Upper lobe of left lung (tissue), 6 donors: Measurements from ENCODE around the gene GALNT14. TPM values are rescaled to one million over a fixed set of nuclear protein-coding genes. Genes with fewer than 3 reads are reported as not detected.

ENCODE experiments used
- ATAC-seq, 2 donors: fragments of 200-7000 bp; cut with Tn5 transposase; one replicate each; pipeline ENCODE4 v1.9.1; 2022; ENCODE audit warnings: mild to moderate bottlenecking in 2 of 2, moderate library complexity in 2 of 2; ENCODE audit not compliant: low FRiP score in 2 of 2
- DNase-seq, 2 donors: peaks; one replicate each; pipeline ENCODE4 v3.0.0-alpha.2; 2019 to 2020
- H3K27ac ChIP-seq, 4 donors: fragments of 200-600 bp; sonication (generic); one replicate each; pipeline ENCODE4 v1.5.1; 2016 to 2019
- H3K27me3 ChIP-seq, 4 donors: fragments of 200-600 bp; sonication (generic); one replicate each; pipeline ENCODE4 v1.5.1; 2017 to 2019
- H3K36me3 ChIP-seq, 4 donors: fragments of 200-600 bp; sonication (generic); one replicate each; pipeline ENCODE4 v1.5.1; 2016 to 2019
- H3K4me1 ChIP-seq, 4 donors: fragments of 200-600 bp; sonication (generic); one replicate each; pipeline ENCODE4 v1.5.1; 2018 to 2019
- H3K4me3 ChIP-seq, 4 donors: fragments of 200-600 bp; sonication (generic); one replicate each; pipeline ENCODE4 v1.5.1; 2017 to 2019; ENCODE audit warnings: mild to moderate bottlenecking in 2 of 4, moderate library complexity in 1 of 4
- H3K9me3 ChIP-seq, 4 donors: fragments of 200-600 bp; sonication (generic); one replicate each; pipeline ENCODE4 v1.5.1; 2018 to 2019
- EP300 ChIP-seq, 4 donors: sonication (generic); formaldehyde crosslinking; IDR thresholded peaks; one replicate each; pipeline ENCODE4 v1.5.1; 2017; ENCODE audit warnings: antibody characterized with exemption in 4 of 4, control low read depth in 2 of 4
- POLR2A ChIP-seq, 4 donors: fragments of 450-650 bp; IDR thresholded peaks; one replicate each; pipeline ENCODE4 v1.5.1; 2016 to 2017; ENCODE audit warnings: antibody characterized with exemption in 4 of 4, mild to moderate bottlenecking in 2 of 4
- POLR2AphosphoS5 ChIP-seq, 2 donors: sonication (generic); formaldehyde crosslinking; IDR thresholded peaks; one replicate each; pipeline ENCODE4 v1.5.1; 2017; ENCODE audit warnings: antibody characterized with exemption in 2 of 2
- WGBS, 2 donors: methylation state at CpG; one replicate each; pipeline ENCODE4 v1.1.5; 2017 to 2018; 5-methylcytosine and 5-hydroxymethylcytosine counted together
- total RNA-seq, 6 donors: library from RNA; depleted of rRNA in 4 of 6; stranded (reverse); fragments of >200 nt in 4 of 6; gene quantifications; one replicate each; pipeline versions ENCODE4 v1.1.0 to v1.2.1, GENCODE V29; 2016 to 2021
- TF ChIP-seq, protein P1 (sequence below), 6 experiments: fragments of 450-650 bp in 4 of 6; fragments of 200-600 bp in 2 of 6; sonication (generic) in 2 of 6; IDR thresholded peaks; one replicate each; pipeline ENCODE4 v1.5.1; 2016 to 2019; ENCODE audit warnings: antibody characterized with exemption in 6 of 6
- donor health status: DM: no; HTN: no; CAD: no; lungs with moderate emphysema.
- donor health status: DM: no; HTN: yes; CAD: no; lungs with severe emphysema.

The GALNT14 gene
- total RNA-seq, 6 donors from 2014 or later, result 0.98 to 2.6 (median 1.4) TPM; not detected in 1

DNA sequence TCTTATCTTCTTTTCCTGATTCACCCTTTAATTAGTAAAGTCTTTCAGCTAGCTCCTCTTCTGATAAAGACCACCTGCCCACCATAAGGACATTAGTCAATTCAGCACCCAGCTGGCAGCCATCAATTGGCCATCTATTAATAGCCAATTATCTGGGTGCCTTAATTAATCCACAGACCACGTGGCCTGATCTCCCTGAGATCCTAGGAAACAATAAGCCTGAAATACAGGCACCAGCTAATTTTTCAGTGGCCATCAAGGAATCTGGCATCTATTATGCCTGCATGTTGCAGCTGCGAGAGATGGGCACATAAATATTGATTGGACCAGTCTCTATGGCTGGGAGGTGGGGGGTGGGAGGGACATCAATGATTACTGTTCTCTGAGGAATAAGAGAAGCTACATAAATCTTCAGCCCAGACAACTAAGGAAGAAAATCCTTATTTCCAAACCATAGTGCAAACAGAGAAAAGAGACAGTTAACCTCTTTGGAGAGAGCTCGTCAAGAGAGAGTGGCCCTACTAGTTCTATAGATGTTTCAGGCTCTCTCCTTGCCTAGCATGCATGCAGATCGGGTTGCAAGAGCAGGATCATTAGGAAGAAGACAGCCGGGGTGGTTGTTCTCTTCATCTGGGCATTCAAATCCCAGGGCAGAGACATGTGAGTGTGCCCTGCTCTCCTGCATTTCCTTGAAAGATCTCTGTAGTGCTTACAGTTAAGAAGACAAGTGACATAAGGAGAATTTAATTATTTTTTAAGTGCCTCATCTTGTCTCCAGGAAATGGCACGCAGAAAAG is 8.7 kb downstream of the GALNT14 start:
- TF ChIP-seq POLR2AphosphoS5 (IDR thresholded peaks at IDR 0.05) (no peak), POLR2A (IDR thresholded peaks at IDR 0.05) (no peak), EP300 (IDR thresholded peaks at IDR 0.05) (no peak)
- TF ChIP-seq, protein P1, sequence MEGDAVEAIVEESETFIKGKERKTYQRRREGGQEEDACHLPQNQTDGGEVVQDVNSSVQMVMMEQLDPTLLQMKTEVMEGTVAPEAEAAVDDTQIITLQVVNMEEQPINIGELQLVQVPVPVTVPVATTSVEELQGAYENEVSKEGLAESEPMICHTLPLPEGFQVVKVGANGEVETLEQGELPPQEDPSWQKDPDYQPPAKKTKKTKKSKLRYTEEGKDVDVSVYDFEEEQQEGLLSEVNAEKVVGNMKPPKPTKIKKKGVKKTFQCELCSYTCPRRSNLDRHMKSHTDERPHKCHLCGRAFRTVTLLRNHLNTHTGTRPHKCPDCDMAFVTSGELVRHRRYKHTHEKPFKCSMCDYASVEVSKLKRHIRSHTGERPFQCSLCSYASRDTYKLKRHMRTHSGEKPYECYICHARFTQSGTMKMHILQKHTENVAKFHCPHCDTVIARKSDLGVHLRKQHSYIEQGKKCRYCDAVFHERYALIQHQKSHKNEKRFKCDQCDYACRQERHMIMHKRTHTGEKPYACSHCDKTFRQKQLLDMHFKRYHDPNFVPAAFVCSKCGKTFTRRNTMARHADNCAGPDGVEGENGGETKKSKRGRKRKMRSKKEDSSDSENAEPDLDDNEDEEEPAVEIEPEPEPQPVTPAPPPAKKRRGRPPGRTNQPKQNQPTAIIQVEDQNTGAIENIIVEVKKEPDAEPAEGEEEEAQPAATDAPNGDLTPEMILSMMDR (IDR thresholded peaks at IDR 0.05), result no peak
- Histone ChIP-seq H3K27ac (no peak overlapping the region), H3K36me3 (no peaks in the 10 kb centered on the region), H3K27me3 (no peaks in the 10 kb centered on the region), H3K4me1 (no peaks in the 10 kb centered on the region), H3K9me3 (no peaks in the 10 kb centered on the region), H3K4me3 (no peak overlapping the region)
- ATAC-seq, result no peak
- 65 to 83% methylated on average over 6 of the region's 6 CpGs for WGBS, 2 donors
- DNase-seq, result no peak

DNA sequence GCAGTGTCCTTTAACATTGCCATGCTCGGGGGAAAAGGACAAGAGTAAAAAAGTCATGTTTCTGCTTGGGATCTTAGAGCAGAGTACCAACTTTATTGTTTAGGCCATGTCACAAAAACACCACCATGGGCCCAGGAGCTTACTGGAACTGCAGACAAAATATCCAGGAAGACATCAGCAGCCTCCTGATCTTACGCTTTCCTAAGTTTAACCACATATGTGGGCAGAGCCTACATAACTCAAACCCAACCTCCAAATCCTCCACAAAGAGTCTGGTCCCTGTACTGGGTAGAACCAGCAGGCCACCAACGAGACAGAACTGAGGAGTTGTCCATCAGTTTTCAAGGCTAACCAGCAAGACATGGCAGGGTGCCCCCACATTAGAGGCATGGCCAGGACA is 10.3 kb downstream of the GALNT14 start:
- Histone ChIP-seq H3K9me3 (no peaks in the 10 kb centered on the region), H3K4me1 (no peaks in the 10 kb centered on the region), H3K36me3 (no peaks in the 10 kb centered on the region), H3K27me3 (no peaks in the 10 kb centered on the region), H3K27ac (no peak overlapping the region), H3K4me3 (no peak overlapping the region)
- TF ChIP-seq EP300 (IDR thresholded peaks at IDR 0.05) (no peak), POLR2A (IDR thresholded peaks at IDR 0.05) (no peak), POLR2AphosphoS5 (IDR thresholded peaks at IDR 0.05) (no peak)
- TF ChIP-seq, protein P1 (IDR thresholded peaks at IDR 0.05), result no peak
- ATAC-seq (no peak), DNase-seq (no peak)
- WGBS, 2 donors, result 62 to 80% methylated on average over 2 to 3 of the region's 3 CpGs

DNA sequence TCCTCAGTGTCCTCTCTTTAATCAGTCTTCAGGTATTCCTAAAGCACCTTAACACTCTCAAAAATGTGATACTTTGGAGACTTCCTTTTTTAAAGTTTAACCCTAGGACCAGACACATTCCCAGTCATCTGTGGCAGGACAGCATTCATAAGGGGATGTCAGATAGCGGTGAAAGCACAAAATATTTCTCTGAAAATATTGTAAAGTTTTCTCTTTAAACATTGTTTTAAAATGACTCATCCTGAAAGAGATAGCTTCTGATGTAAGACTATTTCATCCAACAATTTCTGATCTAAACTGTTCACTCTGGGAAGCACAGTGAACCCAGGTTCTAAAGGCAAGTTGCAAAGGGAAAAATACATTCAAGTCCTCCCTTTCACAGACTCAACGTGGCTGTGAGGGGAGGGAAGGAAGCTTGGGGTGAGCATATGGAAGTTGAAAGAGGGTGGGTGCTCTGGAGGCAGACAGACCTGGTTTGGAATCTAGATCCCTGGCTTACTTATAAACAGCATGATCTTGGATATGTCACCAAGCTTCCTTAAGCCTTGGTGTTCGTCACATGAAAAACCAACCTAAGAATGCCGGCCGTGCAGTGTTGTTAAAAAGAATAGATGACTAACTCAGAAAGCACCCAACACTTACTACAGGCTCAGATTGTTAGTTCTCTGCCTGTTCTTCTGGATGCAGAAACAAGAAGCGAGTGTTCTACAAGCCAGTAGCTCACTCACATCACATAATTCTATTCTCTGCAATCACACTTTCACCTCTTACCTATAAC is 12.1 kb downstream of the GALNT14 start:
- ATAC-seq, result no peak
- no peaks in the 10 kb centered on the region for H3K27me3 ChIP-seq
- WGBS, 2 donors, result 81 to 82% methylated on average over 6 of the region's 6 CpGs

DNA sequence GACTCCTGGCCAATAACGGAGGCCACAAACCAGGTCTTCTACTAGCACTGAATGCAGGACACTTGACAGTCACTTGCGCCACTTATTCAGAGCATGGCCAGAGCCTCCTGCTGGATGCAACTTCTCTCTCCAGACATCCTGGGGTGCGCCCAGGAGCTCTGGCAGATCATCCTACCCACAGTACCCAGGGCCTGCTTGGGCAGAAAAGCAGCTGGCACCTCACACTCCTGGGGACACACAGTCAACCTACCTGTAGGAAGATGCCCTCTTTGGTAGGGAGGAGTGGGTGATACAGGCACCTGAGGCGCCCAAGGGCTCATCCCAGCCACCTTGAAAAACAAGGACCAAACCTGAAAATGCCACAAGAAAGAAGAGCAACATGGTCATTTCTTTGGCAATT is 13.3 kb downstream of the GALNT14 start:
- H3K27me3 ChIP-seq, result no peaks in the 10 kb centered on the region
- DNase-seq, result no peak
- H3K4me1 ChIP-seq, result no peaks in the 10 kb centered on the region
- no peaks in the 10 kb centered on the region for H3K36me3 ChIP-seq
- peak in 1 of 2 donors; percentile 16 for ATAC-seq
- no peak for TF ChIP-seq POLR2AphosphoS5 (IDR thresholded peaks at IDR 0.05)
- TF ChIP-seq POLR2A (IDR thresholded peaks at IDR 0.05), result no peak
- no peak for TF ChIP-seq EP300 (IDR thresholded peaks at IDR 0.05)
- TF ChIP-seq, protein P1 (IDR thresholded peaks at IDR 0.05), result no peak
- no peak overlapping the region for H3K27ac ChIP-seq
- H3K4me3 ChIP-seq, result no peak overlapping the region
- WGBS, 2 donors, result 87 to 100% methylated on average over 3 to 4 of the region's 4 CpGs
- no peaks in the 10 kb centered on the region for H3K9me3 ChIP-seq

More for the DNA sequence above, 12.1 kb downstream of the GALNT14 start:
- Histone ChIP-seq H3K4me3 (no peak overlapping the region), H3K27ac (no peak overlapping the region), H3K9me3 (no peaks in the 10 kb centered on the region), H3K36me3 (no peaks in the 10 kb centered on the region), H3K4me1 (no peaks in the 10 kb centered on the region)
- TF ChIP-seq POLR2A (IDR thresholded peaks at IDR 0.05) (no peak), EP300 (IDR thresholded peaks at IDR 0.05) (no peak), POLR2AphosphoS5 (IDR thresholded peaks at IDR 0.05) (no peak)
- TF ChIP-seq, protein P1 (IDR thresholded peaks at IDR 0.05), result no peak
- no peak for DNase-seq
